Measurements from ENCODE around the gene SLAMF1. TPM values are rescaled to one million over a fixed set of nuclear protein-coding genes. Genes with fewer than 3 reads are reported as not detected.

SLAMF1 gene
- total and polyA plus RNA-seq, 9 of the 15 experiments (the other 6 are each of a cell fraction or from before 2014, with no cell fraction given) = 0.04 to 0.17 (median 0.11) TPM; not detected in 4

- TF ChIP-seq TOE1 (IDR thresholded peaks at IDR 0.05; ENCODE audit: borderline replicate concordance) = no peak
- no peak for TF ChIP-seq TOE1 (CRISPR knock-in tag; IDR thresholded peaks at IDR 0.05; ENCODE audit: borderline replicate concordance, low read depth)
- TF ChIP-seq HMG20B (CRISPR knock-in tag; IDR thresholded peaks at IDR 0.05) = no peak
- peak; percentile 95 for TF ChIP-seq SOX6 (IDR thresholded peaks at IDR 0.05)
- TF ChIP-seq KLF6 (CRISPR knock-in tag; IDR thresholded peaks at IDR 0.05; ENCODE audit: borderline replicate concordance) = no peak
- no peak for TF ChIP-seq OTX1 (CRISPR knock-in tag; IDR thresholded peaks at IDR 0.05)
- TF ChIP-seq TAF7 (tag; IDR thresholded peaks at IDR 0.05) = no peak
- no peak for TF ChIP-seq DIDO1 (tag; IDR thresholded peaks at IDR 0.05; ENCODE audit: low read depth)
- peak; percentile 18 to 19; a peak in 1 of 4 replicates for TF ChIP-seq TRIM24 (IDR thresholded peaks at IDR 0.05)
- no peak for TF ChIP-seq FOS (IDR thresholded peaks at IDR 0.05; ENCODE audit: extremely low read depth, insufficient read length)
- TF ChIP-seq SREBF2 (CRISPR knock-in tag; IDR thresholded peaks at IDR 0.05) = no peak
- TF ChIP-seq POLR3G (IDR thresholded peaks at IDR 0.05; ENCODE audit: extremely low read depth, insufficient read length, insufficient replicate concordance) = no peak
- no peak for TF ChIP-seq PREB (CRISPR knock-in tag; IDR thresholded peaks at IDR 0.05)
- TF ChIP-seq ZNF146 (CRISPR knock-in tag; IDR thresholded peaks at IDR 0.05; ENCODE audit: unreplicated experiment) = no peak
- TF ChIP-seq ZNF431 (CRISPR knock-in tag; IDR thresholded peaks at IDR 0.05) = no peak
- no peak for TF ChIP-seq ZSCAN29 (IDR thresholded peaks at IDR 0.05)
- TF ChIP-seq RBBP5 (IDR thresholded peaks at IDR 0.05; ENCODE audit: borderline replicate concordance, insufficient read depth, low read length, poor library complexity, severe bottlenecking) = no peak
- TF ChIP-seq AFF1 (IDR thresholded peaks at IDR 0.05; ENCODE audit: low read depth in 1 of 2, partially characterized antibody in 2 of 2) = no peak
- no peak for TF ChIP-seq ZNF121 (CRISPR knock-in tag; conservative IDR thresholded peaks at IDR 0.05)
- TF ChIP-seq ATF4 (CRISPR knock-in tag; IDR thresholded peaks at IDR 0.05) = no peak
- TF ChIP-seq HNRNPL (IDR thresholded peaks at IDR 0.05; ENCODE audit: low read depth, low read length) = no peak
- TF ChIP-seq ERF (CRISPR knock-in tag; IDR thresholded peaks at IDR 0.05) = no peak
- no peak for TF ChIP-seq RBM39 (optimal IDR thresholded peaks at IDR 0.05; ENCODE audit: low read depth, low read length)
- TF ChIP-seq KDM4B (IDR thresholded peaks at IDR 0.05; ENCODE audit: borderline replicate concordance in 2 of 2, low read depth in 1 of 2) = no peak
Observed at GRCh38 chr1:160626509-160627342, 20.1 kb downstream of the SLAMF1 start (continued).
